ENCODE data around the gene STX17.

GRCh38 chr9:99973455-99973854 lies 67.0 kb downstream of the STX17 start:
- TF ChIP-seq CTCF (IDR thresholded peaks at IDR 0.05; ENCODE audit: insufficient read depth, low read length, poor library complexity, severe bottlenecking) (no peak), EZH2phosphoT487 (conservative IDR thresholded peaks at IDR 0.05; ENCODE audit: low read length) (no peak)
